NCI-H2196 (cell line): ENCODE results near the gene LHFPL2.

Experiments used
- DNase-seq: peaks from one replicate; lab custom pipeline; 2025; ENCODE audit not compliant: unreplicated experiment; lab: John Stamatoyannopoulos, UW

LHFPL2 gene

GRCh38 chr5:78505860-78506259 is 142.7 kb downstream of the LHFPL2 start:
- no peak for DNase-seq

GRCh38 chr5:78504704-78505677 is 143.6 kb downstream of the LHFPL2 start:
- peak; percentile 65 for DNase-seq

GRCh38 chr5:78503958-78504653 is 144.5 kb downstream of the LHFPL2 start:
- no peak for DNase-seq

GRCh38 chr5:78501411-78502352 is 146.9 kb downstream of the LHFPL2 start:
- no peak for DNase-seq

GRCh38 chr5:78500871-78501270 is 147.7 kb downstream of the LHFPL2 start:
- DNase-seq = no peak

- no peak for DNase-seq
Measured at GRCh38 chr5:78500028-78500427, 148.5 kb downstream of the LHFPL2 start.

GRCh38 chr5:78499485-78499884 is 149.1 kb downstream of the LHFPL2 start:
- DNase-seq = no peak

- no peak for DNase-seq
Measured at GRCh38 chr5:78497573-78498533, 150.7 kb downstream of the LHFPL2 start.

- DNase-seq = no peak
Measured at GRCh38 chr5:78496373-78496772, 152.2 kb downstream of the LHFPL2 start.

- no peak for DNase-seq
Measured at GRCh38 chr5:78495800-78496199, 152.8 kb downstream of the LHFPL2 start.

GRCh38 chr5:78492650-78493049 is 155.9 kb downstream of the LHFPL2 start:
- DNase-seq = no peak

- DNase-seq = no peak
Measured at GRCh38 chr5:78492224-78492623, 156.3 kb downstream of the LHFPL2 start.

- DNase-seq = no peak
Measured at GRCh38 chr5:78490709-78491485, 157.7 kb downstream of the LHFPL2 start.

- no peak for DNase-seq
Measured at GRCh38 chr5:78487846-78488245, 160.7 kb downstream of the LHFPL2 start.

- DNase-seq = no peak
Measured at GRCh38 chr5:78486218-78486617, 162.4 kb downstream of the LHFPL2 start.

GRCh38 chr5:78483809-78484521 is 164.6 kb downstream of the LHFPL2 start:
- DNase-seq = no peak

- DNase-seq = no peak
Measured at GRCh38 chr5:78482948-78483347, 165.6 kb downstream of the LHFPL2 start.

- no peak for DNase-seq
Measured at GRCh38 chr5:78476795-78477194, 171.8 kb downstream of the LHFPL2 start.
